ENCODE results near the gene POLR3A.
A peak's percentile ranks its signal among the peaks of the same experiment; 100 is the strongest.
"Not testable (repeated sequence)": the region's sequence is repeated elsewhere in the genome, so short reads cannot be mapped to it uniquely, and the experiment has no call there.

POLR3A gene

DNA sequence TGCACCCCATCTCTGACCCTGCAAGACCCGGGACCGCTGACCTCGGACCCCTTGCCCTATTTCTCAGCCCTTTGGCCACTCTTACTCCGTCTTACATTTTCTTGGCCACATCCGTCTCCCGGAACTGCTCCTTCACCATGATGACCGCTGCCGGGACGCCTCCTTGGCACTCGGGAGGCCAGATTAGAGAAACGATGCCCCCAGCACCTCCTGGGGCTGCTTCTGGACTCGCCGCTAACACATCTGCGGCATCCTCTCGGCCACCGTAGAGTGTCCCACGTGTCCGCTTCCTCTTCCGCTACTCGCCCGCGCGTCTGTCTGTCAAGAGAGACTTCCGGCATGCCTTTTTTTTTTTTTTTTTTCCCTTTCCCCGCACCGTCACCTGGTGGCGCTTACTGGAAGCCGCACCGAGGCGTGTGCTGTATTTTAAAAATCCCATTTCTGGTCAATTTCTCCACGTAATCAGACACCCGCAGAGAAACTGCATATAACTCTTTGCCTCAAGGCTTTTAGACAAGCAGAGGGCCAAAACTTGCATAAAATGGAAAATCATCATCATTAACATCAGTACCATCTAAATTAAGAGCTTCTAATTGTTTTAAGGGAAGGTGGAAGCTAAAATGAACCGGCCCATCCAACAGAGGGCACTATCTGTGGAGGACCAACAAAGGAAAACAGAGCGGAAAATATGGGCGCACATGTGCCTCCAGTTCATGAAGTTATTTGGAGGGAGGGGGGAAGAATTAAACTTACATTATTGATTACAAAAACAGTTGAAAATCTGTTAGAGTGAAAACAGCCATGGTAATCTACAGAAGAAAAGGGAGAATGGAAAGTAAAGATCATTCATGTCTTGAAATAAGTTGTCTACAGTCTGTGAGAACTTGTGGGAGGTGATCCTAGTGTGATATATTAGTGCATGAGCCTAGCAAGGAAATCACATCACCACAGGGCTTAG is at the start of gene POLR3A:
Gene POLR3A, minus strand, starts transcription at position 247 of the 958 bp plus-strand sequence. Its CDS starts 108 bp downstream, at position 139.
- H3K4me3 ChIP-seq (ENCODE audit: low read length) = peak within 1 kb of the TSS; percentile 100
- TF ChIP-seq, protein P1, sequence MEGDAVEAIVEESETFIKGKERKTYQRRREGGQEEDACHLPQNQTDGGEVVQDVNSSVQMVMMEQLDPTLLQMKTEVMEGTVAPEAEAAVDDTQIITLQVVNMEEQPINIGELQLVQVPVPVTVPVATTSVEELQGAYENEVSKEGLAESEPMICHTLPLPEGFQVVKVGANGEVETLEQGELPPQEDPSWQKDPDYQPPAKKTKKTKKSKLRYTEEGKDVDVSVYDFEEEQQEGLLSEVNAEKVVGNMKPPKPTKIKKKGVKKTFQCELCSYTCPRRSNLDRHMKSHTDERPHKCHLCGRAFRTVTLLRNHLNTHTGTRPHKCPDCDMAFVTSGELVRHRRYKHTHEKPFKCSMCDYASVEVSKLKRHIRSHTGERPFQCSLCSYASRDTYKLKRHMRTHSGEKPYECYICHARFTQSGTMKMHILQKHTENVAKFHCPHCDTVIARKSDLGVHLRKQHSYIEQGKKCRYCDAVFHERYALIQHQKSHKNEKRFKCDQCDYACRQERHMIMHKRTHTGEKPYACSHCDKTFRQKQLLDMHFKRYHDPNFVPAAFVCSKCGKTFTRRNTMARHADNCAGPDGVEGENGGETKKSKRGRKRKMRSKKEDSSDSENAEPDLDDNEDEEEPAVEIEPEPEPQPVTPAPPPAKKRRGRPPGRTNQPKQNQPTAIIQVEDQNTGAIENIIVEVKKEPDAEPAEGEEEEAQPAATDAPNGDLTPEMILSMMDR (IDR thresholded peaks at IDR 0.05; ENCODE audit: insufficient read depth, low read depth, low read length, missing control alignments) = peak; percentile 64
- DNase-seq (ENCODE audit: low read depth) = peak; percentile 99

DNA sequence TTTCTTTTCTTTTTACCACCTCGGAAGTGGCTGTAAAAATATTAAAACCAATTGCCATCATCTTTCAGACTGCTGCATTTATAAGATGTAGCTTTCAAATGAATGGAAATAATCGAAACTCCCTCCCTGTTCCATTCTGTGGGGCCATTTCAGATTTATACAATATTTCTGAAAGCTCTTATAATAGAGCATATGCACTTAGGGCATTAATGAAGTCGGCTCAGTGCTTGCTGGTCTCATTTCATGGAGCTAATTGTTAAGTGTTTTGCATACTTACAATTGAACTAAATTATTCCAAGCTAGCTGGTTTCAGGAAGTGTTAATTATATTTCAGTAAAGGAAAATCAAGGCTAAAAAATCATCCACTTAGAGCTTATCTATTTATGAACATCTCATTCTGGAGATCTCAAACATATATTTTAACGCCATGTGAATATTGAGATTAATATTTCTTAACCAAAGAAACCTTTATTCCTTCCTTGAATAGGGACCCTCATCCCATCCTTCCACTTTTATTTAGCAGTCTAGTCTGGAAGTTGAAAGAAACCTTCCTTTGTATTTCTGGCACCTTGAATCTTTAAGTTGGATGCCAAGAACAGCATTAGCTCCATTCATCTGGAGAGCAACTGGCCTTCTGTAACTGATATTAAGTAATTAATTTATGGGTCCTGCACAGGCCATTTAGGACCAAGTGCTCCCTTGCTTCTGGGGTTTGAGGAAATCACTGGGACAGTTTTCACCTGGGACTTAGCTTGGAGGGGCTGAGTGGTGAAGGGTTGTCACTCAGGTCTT is 49.4 kb upstream of the POLR3A start:
- TF ChIP-seq, protein P1 (IDR thresholded peaks at IDR 0.05; ENCODE audit: insufficient read depth, low read depth, low read length, missing control alignments) = no peak
- no peak overlapping the region for H3K4me3 ChIP-seq (ENCODE audit: low read length)
- DNase-seq (ENCODE audit: low read depth) = no peak

DNA sequence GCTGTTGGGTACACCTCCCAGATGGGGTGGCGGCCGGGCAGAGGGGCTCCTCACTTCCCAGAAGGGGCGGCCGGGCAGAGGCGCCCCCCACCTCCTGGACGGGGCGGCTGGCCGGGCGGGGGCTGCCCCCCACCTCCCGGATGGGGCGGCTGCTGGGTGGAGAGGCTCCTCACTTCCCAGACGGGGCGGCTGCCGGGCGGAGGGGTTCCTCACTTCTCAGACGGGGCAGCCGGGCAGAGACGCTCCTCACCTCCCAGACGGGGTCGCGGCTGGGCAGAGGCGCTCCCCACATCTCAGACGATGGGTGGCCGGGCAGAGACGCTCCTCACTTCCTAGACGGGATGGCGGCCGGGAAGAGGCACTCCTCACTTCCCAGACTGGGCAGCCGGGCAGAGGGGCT is 46.5 kb upstream of the POLR3A start:
- not testable (repeated sequence) for DNase-seq (ENCODE audit: low read depth); H3K4me3 ChIP-seq (ENCODE audit: low read length)

DNA sequence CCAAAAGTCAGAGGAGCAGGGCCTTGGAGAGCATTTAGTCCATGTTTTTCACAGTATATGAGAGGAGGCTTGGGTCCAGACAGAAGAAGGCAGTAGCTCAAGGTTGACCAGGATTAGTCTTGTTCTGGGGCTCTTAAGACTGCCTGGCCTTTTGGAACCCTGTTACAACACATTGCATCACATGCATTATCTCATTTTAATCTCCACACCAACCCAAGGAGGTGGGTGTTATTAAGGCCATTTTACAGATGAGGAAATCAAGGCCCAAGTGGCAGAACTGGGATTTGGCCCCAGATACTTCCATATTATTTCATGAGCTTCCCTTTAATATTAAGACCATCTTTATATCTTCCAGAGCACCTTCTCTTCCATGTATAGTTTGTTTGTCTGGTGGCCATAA is 43.2 kb upstream of the POLR3A start:
- TF ChIP-seq, protein P1 (IDR thresholded peaks at IDR 0.05; ENCODE audit: insufficient read depth, low read depth, low read length, missing control alignments) = no peak
- DNase-seq (ENCODE audit: low read depth) = no peak
- no peak overlapping the region for H3K4me3 ChIP-seq (ENCODE audit: low read length)

DNA sequence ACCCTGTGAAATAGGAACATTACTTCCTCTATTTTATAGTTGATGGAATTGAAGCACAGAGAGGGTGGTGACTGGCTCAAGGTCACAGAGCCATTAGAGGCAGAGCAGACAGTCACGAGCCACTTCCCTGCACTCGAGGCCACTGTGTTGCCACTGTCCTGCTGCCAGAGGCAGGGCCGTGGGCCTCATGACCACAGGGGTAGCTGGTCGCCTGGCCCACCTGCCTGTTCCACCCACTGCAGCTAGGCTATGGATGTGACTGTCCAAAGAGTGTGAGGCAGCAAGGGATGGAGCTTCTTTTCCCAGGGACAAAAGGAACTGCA is 42.5 kb upstream of the POLR3A start:
- TF ChIP-seq, protein P1 (IDR thresholded peaks at IDR 0.05; ENCODE audit: insufficient read depth, low read depth, low read length, missing control alignments) = no peak
- no peak overlapping the region for H3K4me3 ChIP-seq (ENCODE audit: low read length)
- no peak for DNase-seq (ENCODE audit: low read depth)

DNA sequence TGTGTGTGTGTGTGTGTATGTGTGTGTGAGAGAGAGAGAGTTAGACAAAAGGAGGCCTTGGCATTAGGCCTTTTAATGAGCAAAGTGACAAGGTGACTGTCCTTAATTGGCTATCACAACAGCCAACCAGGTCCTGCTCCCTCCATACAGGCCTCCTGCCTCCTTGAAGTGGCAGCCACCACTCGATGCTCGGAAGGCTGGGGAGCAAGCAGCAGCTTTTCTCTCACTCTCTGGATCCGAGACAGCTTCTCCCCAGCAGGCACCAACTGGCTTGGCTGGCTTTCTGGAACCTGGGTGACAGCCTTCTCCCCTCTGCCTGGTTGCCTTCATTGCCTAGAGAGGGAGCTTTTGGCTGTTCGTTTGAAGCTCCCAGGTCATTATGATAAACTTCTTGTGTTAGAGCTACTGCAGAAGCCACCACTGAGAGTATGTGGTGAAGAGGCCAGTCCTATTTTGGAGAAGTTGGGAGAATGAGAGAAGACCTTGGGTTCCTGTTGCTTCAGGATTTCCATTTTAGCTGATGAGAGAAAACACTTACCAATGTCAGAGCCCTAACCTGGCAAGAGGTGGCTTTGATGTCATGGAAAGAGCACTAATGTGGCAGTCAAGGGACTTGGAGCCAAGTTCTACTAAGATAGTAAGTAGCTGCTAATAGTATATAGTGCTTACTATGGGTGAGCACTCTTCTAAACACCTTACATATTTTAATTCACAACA is 42.0 kb upstream of the POLR3A start:
- DNase-seq (ENCODE audit: low read depth) = no peak
- TF ChIP-seq, protein P1 (IDR thresholded peaks at IDR 0.05; ENCODE audit: insufficient read depth, low read depth, low read length, missing control alignments) = no peak

DNA sequence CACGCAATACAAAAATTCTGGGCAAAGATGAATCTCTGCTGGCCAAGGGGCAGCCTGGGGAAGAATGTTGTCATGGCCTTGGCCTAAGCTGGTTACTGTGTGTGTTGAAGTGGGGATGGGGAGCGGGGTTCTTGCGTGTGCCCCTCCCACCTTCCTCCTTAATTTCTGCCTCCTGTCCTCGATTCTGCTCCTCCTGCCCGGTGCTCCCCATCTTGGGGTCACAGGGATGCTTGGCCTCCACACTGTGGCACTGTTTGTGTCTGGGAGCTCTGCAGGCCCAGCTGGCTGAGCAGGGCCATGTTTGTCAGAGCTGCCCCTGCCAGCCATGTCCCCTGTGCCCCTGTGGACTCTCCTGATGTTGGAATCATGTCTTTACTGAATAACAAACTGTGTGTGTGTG is 41.4 kb upstream of the POLR3A start:
- DNase-seq (ENCODE audit: low read depth) = no peak
- TF ChIP-seq, protein P1 (IDR thresholded peaks at IDR 0.05; ENCODE audit: insufficient read depth, low read depth, low read length, missing control alignments) = no peak
- H3K4me3 ChIP-seq (ENCODE audit: low read length) = no peak overlapping the region

More for the DNA sequence above, 42.0 kb upstream of the POLR3A start:
- H3K4me3 ChIP-seq (ENCODE audit: low read length) = no peak overlapping the region

DNA sequence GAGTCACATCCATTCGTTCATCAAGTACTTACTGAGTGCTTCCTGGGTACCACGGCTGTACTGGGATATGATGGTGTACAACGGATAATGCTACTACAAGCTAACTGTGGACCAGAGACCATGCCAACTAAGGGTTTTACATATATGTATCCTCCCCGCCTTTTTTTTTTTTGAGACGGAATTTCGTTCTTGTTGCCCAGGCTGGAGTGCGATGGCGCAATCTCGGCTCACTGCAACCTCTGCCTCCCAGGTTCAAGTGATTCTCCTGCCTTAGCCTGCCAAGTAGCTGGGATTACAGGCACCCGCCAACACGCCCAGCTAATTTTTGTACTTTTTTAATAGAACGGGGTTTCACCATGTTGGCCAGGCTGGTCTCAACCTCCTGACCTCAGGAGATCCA is 40.7 kb upstream of the POLR3A start:
- DNase-seq (ENCODE audit: low read depth); H3K4me3 ChIP-seq (ENCODE audit: low read length): not testable (repeated sequence)
